Measurements from ENCODE around the gene ZNF678.
"Not testable (repeated sequence)": the region's sequence is repeated elsewhere in the genome, so short reads cannot be mapped to it uniquely, and the experiment has no call there.

Gene ZNF678

DNA sequence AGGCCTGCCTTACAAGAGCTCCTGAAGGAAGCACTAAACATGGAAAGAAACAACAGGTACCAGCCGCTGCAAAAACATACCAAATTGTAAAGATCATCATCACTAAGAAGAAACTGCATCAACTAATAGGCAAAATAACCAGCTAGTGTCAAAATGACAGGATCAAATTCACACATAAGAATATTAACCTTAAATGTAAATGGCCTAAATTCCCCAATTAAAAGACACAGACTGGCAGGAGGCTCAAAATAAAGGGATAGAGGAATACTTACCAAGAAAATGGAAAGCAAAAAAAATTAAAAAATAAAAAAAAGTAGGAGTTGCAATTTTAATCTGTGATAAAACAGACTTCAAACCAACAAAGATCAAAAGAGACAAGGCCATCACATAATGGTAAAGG, 11.5 kb upstream of the ZNF678 start:
- not testable (repeated sequence) for DNase-seq (ENCODE audit: low read depth)

DNA sequence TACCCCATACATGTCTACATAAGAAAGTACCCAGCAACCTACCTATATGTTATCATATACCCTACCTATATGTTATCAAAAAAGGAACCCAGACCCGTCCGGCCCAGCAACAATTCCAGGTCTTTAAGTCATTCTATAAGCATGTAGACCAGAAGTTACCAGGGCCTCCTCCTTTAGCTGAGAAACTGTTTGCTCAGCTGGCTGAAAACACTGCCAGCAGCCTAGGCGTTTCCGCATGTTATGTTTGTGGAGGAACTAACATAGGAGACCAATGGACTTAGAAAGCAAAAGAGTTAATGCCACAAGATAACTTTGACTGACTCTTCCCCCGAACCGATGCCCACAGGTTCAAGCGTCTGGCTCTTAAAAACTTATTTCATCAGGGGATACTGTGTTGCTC, 7.1 kb upstream of the ZNF678 start:
- DNase-seq (ENCODE audit: low read depth) = no peak

DNA sequence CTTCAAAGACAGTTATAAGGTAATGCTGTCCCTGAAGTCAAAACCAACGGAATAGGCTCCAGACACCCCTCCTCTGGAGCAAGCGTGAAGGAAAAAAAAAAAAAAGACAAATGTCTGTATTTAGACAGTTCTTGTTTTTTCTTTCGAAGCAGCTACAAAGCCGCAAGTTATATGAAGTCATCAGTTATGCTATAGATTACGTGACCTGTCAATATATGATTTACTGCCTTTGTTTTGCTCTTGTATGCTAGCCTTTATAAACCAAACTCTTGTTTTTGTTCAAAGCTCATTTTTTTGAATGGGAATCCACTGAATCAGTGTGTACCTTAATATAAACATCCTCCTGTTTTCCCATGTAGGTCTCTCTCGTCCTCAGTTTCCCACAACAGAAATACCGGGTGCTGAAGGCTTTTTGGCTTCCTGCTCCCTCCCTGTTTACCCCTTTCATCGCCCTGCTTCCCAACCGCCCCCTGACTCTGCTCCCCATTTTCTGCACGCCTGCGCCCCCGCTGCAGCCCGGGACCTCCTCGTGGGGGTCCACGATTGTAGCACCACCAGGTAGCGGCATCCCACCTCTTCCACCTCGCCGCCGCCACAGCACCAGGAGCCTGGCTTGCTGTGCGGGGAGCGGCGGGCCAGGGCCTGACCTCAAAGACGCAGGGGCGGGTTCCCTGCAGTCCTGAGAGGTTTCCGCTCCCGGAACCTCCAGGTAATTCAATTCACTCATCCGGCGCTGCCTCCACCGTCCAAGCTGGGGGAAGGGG, 5.2 kb upstream of the ZNF678 start:
- no peak for DNase-seq (ENCODE audit: low read depth)

DNA sequence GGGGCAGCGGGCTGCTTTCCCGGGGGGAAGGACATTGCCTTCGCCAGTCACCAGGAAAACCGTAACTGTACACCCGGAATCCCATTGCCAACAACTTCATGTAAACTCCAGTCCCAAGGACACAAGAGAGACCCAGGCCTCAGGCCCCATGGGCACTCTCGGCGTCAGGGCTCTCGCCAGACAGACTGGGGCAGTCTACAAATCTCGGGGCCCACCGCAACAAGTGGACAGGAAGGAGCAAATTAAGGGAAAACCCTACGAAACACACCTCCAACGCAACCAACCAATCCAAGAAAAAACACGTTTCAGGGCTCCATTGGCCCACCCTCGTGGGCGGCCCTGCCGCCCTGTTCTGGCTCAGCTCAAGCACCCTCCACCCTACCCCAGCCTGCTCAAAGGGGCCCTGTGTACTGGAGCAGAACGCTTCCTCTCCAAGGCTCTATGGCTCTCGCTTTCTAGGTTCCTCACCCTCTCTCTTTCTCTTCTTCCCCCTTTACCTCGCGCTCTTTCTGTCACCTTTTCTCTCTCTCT, 4.6 kb upstream of the ZNF678 start:
- DNase-seq (ENCODE audit: low read depth) = no peak

DNA sequence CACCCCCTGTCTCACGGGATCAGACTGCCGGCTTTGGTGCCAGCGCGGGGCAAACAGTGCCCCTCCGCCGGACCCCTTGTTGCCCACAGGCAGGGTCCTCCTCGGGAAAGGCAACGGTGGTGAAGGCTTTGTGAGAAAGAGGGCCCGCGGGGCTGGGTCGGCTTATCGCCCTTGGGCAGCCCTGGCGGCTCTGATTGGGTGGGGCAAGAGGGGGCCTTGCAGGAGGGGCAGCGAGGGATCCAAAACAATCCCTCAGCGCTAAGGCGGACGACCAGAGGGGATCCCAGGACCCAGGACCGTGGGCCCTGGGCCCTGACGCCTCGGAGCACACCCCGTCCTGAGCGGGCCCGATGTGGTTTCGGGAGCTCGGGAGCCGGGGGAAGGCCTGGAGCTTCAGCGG, 3.9 kb upstream of the ZNF678 start:
- no peak for DNase-seq (ENCODE audit: low read depth)

DNA sequence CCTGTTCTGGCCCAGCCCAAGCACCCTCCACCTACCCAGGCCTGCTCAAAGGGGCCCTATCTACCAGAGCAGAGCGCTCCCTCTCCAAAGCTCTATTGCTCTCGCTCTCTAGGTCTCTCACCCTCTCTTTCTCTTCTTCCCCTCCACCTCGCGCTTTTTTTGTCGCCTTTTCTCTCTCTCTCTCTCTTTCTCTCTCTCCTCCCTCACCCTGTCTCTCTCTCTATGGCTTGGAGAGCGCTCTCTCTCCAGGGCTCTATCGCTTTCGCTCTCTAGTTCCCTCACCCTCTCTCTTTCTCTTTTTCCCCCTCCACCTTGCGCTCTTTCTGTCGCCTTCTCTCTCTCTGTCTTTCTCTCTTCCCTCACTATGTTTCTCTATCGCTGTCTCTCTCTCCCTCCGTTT, 3.4 kb upstream of the ZNF678 start:
- no peak for DNase-seq (ENCODE audit: low read depth)

DNA sequence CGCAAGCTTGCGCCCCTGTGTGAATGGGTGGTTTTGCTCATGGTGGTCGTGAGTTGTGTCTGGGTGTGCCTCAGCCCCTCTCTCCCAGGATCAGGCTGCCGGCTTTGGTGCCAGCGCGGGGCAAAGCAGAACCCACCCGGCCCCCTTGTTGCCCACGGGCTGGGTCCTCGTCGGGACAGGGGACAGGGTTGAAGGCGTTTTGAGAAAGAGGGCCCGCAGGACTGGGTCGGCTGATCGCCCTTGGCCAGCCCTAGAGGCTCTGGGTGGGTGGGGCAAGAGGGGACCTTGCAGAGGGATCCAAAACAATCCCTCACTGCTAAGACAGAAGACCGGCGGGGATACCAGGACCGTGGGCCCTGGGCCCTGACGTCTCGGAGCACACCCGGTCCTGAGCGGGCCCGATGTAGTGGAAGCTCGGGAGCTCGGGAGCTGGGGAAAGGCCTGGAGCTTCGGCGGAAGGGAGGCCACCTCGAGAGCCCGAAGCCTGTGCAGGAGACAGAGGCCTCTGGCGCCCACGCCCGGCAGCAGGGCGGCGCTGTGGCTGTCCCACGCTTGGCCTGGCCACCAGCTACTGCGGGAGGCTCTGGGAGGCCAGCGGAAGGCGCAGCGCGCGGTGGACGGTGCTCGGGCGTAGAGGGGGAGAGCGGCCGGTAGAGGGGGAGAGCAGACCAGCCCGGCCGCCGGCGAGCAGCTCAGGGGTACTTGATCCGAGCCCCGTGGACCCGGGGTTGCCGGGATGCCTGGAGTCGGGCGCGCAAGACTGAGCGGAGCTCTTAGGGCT, 2.8 kb upstream of the ZNF678 start:
- DNase-seq (ENCODE audit: low read depth) = no peak

DNA sequence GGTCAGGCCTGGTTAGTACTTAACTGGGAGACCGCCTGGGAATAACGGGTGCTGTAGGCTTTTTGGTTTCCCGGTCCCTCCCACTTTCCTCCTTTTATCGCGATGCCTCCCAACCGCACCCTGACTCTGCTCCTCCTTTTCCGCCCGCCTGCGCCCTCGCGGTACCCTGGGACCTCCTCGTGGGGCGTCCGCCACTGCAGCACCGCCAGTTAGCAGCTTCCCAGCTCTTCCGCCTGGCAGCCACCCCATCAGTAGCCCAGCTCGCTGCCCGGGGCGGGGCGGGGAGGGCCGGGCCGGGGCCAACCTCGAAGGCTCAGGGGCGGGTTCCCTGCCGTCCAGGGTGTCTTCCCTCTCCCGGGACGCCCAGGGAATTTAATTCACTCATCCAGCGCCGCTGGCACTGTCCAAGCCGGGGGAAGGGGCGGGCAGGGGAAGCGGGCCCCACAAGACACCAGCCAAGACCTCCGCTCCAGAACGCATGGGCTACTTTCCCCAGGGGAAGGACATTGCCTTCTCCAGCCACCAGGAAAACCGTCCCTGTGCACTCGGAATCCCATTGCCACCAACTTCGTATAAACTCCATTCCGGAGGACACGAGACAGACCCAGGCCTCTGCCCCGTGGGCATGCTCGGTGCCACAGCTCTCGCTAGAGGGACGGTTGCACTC, 2.0 kb upstream of the ZNF678 start:
- no peak for DNase-seq (ENCODE audit: low read depth)

DNA sequence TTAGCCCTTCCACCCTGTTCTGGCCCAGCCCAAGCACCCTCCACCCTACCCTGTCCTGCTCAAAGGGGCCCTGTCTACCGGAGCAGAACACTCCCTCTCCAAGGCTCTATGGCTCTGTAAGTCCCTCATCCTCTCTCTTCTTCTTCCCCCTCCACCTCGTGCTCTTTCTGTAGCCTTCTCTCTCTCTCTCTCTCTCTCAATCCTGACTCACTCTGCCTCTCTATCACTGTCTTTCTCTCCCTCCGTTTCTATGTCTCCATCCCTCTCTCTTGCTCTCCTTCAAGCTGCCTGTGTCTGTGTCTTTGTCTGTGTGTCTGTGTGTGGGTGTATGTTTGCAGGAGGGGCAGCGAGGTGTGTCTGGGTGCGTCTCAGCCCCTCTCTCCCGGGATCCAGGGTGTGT, 1.3 kb upstream of the ZNF678 start:
- DNase-seq (ENCODE audit: low read depth) = no peak

DNA sequence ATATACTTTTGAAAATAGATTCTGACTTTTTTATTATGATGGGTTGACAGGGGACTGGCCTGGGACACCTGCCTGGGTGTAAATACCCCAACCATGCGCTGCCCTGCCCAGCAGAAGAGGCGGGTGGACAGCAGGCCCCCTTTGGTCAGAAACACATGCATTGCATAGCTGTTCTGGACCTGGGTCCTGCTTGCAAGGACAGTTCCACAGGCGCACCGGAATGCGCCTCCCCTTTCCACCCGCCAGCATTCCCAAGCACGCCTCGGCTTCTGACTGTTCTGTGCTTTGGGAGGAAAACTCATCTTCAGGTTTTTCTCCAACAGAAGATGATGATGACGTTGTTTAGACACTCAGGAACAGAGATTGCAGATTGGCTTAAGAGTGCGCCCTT, 428 bp upstream of the ZNF678 start:
- no peak for DNase-seq (ENCODE audit: low read depth)

DNA sequence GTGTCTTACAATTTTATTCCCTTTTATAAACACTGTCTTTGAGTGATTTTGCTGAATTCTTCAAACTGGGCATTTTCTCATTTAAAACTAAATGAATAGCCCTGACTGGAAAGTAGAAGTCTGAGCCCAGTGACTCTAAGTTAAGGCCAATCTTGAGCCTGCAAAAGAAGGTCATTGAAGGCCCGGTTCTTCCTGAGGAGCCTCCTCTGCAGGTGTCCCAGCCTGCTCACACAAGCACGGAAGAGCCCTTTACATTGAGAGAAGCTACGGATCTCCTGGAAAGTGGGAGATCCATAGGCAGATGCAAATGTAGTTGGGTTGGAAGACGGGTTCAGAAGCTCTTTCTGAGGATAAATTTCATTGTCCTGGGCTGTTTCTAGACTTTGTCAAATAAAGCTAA, 3.9 kb downstream of the ZNF678 start:
- DNase-seq (ENCODE audit: low read depth) = no peak

DNA sequence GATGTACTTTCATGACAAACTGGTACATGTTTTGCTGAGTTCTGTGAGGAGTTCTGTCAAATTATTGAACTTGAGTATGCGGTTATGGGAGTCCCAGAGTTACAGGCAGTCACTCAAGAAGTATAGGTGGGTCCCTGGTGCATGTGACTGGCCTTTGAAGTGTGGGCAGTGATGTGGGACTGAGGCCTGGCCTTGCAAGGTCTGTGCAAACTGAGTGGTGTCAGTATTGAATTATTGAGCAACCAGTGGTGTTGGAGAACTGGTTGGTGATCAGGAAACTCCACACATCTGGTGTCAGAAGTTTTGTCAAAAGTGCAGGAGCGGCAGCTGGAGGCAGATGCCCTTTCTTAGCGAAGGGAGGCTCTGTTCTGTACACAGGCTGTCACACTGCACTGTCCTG, 5.2 kb downstream of the ZNF678 start:
- no peak for DNase-seq (ENCODE audit: low read depth)

DNA sequence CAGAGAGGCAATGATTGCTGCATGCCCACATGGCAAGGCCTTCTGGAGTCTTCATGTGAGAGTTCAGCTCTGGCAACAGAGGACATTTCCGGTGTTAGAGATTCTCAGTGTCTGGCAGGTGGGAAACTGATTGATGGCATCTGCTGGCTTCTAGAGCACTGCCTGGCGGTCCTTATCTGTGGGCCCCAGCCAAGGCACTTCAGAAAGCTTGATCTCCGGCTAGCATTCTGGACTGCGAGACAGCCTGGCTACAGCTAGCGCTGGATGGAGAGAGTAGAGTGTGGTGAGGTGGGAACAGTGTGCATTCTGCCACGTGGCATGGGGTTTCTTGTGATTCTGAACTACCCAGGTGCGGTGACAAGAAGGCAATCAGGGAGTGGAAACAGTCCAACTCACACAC, 9.4 kb downstream of the ZNF678 start:
- DNase-seq (ENCODE audit: low read depth) = no peak

DNA sequence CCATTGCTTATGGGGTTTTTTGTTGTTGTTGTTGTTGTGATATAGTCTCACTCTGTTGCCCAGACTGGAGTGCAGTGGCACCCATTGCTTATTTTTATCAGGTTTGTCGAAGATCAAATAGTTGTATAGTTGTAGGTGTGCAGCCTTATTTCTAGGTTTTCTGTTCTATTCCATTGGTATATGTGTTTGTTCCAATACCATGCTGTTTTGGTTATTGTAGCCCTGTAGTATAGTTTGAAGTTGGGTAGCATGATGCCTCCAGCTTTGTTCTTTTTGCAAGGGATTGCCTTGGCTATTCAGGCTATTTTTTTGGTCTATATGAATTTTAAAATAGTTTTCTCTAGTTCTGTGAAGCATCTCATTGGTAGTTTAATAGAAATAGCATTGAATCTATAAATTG, 11.6 kb downstream of the ZNF678 start:
- DNase-seq (ENCODE audit: low read depth) = no peak

DNA sequence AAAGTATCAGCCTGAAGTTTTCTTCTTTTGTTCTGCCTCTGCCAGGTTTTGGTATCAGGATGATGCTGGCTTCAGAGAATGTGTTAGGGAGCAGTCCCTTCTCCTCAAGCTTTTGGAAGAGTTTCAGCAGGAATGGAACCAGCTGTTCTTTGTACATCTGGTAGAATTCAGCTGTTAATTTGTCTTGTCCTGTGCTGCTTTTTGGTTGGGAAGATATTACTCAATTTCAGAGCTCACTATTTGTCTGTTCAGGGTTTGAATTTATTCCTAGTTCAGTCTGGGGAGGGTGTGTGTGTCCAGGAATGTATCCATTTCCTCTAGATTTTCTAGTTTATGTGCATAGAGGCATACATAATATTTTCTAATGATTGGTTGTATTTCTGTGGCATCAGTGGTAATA, 12.8 kb downstream of the ZNF678 start:
- DNase-seq (ENCODE audit: low read depth) = no peak

DNA sequence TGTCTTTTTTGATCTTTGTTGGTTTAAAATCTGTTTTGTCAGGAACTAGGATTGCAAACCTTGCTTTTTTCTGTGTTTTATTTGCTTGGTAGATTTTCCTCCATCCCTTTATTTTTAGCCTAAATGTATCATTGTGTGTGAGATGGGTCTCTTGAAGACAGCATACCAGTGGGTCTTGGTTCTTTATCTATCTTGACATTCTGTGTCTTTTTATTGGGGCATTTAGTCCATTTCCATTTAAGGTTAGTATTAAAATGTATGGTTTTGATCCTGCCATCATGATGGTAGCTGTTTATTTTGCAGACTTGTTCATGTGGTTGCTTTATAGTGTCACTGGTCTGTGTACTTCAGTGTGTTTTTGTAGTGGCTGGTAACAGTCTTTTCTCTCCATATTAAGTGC, 14.1 kb downstream of the ZNF678 start:
- no peak for DNase-seq (ENCODE audit: low read depth)

DNA sequence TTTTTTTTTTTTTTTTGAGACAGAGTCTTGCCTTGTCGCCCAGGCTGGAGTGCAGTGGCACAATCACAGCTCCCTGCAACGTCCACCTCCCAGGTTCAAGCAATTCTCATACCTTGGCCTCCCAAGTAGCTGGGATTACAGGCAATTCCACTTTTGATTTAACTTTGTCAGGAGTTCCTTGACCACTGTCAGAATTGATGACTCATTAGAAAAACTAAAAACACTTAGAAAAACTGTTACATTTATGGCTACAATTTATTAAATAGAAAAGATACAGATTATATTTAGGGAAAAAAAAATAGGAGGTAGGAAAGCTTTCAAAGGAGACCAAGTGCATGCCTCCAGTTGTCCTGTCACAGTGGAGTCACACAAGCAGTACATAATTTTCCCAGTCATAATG, 20.0 kb downstream of the ZNF678 start:
- no peak for DNase-seq (ENCODE audit: low read depth)

DNA sequence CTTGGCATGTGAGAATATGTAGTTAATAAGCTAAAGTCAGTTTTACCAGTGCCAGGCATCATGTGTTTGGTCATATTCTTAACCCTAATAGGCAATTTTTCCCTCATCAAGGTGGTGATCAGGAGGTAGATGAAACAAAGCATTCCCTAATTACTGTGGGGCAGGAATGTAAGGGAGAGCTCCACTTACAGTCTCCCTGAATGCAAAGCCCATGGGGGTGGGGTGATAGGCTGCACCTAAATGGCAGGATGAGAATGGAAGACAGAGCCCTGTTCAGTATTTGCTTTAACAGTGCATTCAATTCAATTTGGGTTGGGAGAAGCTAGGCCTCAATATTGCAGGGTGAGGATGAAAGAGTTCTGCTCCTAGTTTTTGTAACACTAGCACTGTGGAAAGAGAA, 23.4 kb downstream of the ZNF678 start:
- no peak for DNase-seq (ENCODE audit: low read depth)

DNA sequence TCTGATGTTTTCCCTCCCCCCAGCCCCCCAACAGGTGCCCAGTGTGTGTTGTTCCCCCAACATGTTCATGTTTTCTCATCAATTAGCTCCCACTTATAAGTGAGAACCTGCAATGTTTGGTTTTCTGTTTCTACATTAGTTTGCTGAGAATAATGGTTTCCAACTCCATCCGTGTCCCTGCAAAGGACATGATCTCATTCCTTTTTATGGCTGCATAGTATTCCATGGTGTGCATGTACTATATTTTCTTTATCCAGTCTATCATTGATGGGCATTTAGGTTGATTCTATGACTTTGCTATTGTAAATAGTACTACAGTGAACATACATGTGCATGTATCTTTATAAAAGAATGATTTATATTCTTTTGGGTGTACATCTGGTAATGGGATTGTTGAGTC, 24.6 kb downstream of the ZNF678 start:
- no peak for DNase-seq (ENCODE audit: low read depth)

DNA sequence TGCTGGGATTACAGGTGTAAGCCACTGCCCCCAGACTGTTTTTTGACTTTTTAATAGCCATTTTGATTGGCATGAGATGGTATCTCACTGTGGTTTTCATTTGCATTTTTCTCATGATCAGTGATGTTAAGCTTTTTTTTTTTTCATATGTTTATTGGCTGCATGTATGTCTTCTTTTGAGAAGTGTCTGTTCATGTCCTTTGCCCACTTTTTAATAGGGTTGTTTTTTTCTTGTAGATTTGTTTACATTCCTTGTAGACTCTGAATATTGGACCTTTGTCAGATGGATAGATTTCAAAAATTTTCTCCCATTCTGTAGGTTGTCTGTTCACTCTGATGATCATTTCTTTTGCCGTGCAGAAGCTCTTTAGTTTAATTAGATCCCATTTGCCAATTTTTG, 25.4 kb downstream of the ZNF678 start:
- not testable (repeated sequence) for DNase-seq (ENCODE audit: low read depth)

DNA sequence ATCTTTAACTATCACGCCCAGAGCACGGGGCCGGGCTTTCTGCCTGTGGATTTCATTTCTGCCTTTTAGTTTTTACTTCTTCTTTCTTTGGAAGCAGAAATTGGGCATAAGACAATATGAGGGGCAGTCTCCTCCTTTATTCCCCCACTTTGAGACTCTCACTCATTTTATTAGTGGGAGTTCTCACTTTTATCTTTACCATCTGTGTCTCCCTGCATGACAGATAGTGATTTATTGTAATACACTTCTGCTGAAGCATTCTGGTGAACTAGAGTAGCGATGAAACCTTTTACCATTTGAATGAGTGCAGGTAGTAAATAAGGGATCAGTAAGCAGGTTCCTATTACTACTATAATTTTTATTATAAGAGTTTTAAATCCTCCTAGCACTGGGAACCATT, 26.4 kb downstream of the ZNF678 start:
- not testable (repeated sequence) for DNase-seq (ENCODE audit: low read depth)

DNA sequence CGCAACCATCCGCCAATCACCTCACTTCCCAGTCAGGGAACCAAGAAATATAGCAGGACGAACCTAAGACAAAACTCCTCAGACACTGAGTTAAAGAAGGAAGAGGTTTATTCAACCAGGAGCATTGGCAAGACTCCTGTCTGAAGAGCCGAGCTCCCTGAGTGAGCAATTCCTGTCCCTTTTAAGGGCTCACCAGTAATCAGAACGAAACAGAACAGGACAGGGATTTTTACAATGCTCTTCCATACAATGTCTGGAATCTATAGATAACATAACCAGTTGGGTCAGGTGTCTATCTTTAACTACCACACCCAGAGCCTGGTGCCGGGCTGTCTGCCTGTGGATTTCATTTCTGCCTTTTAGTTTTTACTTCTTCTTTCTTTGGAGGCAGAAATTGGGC, 32.9 kb downstream of the ZNF678 start:
- DNase-seq (ENCODE audit: low read depth) = not testable (repeated sequence)

DNA sequence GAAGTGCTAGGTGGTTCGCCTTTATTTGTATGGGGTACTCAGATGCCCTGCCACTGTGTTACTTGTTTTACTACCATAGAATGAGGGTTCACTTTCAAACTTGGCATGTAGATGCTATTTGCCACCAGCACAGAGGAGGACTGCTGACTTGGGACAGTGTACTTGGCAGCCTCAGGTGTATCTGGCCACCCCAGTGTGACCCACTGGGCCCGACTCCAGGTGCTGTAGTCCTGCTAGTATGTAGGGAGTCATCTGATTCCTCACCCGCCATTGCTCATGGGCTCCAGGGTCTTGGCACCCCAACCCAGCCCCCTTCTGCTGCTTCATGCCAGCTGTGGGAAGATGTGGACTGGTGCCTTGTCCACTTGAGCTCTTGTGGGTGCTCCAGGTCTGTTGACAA, 40.0 kb downstream of the ZNF678 start:
- no peak for DNase-seq (ENCODE audit: low read depth)
